GM18502 (cell line): ENCODE measurements around the gene TXNL4A.

Experiments used
- ATAC-seq: cut with Tn5 transposase; IDR thresholded peaks from one replicate; pipeline ENCODE4 v1.9.1; 2021; ENCODE audit warnings: mild to moderate bottlenecking; ENCODE audit not compliant: unreplicated experiment, poor library complexity

The TXNL4A gene

GRCh38 chr18:79950515-79951341 is 37.6 kb downstream of the TXNL4A start:
- peak; percentile 27 for ATAC-seq

DNA sequence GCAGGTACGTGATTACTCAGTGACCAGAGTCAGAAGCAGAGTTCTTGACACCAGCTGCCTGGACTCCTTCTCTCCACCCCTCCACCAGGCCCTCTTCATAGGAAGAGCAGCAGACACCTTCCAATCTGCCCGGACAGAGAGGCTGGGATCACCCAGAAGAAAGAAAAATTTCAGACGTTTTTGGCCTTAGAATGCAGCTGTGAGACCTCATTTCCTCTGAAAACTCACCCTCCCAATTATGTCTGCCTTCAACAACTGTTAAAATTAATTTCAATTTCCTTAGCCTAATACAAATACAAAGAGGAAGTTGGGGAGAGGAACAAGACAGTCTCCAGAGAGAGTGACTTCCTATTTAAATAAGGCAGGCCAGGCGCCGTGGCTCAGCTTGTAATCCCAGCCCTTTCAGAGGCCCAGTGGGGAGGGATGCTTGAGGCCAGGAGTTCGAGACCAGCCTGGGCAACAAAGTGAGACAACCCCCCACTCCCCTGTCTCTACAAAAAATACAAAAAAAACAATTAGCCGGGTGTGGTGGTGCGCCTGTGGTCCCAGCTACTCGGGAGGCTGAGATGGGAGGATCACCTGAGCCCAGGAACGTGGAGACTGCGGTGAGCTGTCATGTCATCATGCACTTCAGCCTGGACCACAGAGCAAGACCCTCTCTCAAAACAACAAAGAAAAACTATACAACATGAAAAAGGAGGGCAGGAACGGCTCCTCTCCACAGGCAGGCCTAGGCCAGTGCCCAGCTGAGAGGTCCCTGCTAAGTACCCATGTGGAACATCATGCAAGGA is 38.5 kb downstream of the TXNL4A start:
- ATAC-seq = no peak

DNA sequence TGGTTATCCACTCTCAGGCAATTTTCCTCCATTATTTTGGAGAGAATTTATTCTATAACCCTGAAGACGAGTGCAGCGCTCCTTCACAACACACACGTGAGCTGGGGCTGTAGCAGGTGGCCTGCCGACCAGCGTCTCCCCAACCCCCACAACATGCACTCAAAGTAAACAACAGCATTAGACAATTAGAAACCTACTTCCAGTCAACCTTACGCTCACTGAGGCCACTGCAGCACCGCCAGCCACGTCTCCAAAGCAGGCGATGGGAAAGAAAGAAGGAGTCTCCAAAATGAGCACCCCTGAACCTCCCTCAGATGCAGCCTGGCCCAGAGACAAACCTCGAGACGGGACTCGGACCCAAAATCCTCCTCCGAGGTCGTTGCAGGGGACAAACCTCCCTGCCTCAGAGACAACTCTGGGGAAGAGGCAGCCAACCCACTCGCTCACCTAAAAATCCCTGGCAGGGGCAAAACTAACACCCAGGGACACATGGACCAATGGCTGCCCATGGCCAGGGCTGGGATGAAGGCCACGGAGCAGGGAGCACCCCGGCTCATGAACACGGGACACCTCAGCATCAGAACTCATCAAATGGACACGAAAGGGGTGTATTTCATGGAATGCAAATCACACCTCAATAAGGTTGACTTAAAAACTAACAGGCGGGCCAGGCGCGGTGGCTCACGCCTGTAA is 39.5 kb downstream of the TXNL4A start:
- ATAC-seq = no peak

DNA sequence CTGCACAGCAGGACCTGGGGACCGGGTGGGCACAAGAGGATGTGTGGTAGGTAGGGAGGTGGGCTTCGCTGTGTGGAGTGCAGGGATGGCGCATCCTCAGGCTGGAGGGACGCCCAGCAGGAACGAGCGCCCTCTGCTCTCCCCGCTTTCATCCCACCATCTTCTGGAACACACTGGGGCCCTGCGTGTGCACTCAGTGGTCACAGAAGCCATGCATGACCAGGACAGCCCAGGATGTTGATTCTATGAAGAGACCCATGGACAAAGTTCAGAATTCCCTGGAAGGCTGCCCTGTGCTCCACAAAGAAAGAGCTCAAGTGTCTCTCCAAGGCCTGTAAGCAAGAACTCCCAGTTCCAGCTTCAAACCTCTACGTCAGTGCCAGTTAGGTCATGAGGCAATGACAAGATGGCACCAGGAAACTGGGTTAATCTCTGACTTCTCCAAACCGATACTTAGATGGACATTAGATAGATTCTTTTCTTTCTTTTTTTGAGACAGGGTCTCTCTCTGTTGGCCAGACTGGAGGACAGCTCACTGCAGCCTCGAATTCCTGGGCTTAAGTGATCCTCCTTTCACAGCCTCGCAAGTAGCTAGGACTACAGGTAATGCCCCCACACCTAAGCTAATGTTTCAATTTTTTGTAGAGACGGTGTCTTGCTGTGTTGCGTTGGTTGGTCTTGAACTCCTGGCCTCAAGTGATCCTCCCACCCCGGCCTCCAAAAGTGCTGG is 40.3 kb downstream of the TXNL4A start:
- ATAC-seq = no peak

DNA sequence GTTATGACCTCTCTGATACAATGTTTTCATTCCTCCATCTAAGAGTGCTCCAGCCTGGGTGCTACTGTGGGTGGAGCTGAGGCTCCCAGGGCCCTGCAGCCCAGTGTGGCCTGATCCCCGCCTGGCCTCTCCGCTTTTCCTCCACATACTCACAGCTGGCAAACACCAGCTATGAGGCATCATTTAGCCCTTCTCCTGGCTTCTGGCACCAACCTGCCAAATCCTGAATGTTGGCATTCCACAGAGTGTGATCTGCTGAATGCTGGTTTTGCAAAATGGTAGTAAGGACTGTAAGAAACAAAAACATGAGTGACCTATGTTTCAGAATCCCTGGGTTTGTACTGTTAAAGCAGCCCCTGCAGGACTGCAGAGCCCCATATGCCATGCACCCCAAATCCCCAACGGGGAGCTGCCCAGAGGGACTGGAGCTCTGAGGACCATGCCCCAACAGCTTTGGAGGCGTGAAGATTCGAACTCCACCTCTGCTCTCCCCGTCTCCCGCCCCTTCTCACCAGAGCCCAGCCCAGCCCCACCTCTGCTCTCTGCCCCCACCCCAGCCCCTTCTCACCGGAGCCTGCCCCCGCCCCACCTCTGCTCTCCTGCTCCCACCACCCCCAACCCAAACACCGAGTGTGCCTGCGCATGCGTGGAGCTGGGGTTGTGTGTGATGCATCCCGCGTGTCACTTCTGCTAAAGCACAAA is 41.2 kb downstream of the TXNL4A start:
- ATAC-seq = no peak

DNA sequence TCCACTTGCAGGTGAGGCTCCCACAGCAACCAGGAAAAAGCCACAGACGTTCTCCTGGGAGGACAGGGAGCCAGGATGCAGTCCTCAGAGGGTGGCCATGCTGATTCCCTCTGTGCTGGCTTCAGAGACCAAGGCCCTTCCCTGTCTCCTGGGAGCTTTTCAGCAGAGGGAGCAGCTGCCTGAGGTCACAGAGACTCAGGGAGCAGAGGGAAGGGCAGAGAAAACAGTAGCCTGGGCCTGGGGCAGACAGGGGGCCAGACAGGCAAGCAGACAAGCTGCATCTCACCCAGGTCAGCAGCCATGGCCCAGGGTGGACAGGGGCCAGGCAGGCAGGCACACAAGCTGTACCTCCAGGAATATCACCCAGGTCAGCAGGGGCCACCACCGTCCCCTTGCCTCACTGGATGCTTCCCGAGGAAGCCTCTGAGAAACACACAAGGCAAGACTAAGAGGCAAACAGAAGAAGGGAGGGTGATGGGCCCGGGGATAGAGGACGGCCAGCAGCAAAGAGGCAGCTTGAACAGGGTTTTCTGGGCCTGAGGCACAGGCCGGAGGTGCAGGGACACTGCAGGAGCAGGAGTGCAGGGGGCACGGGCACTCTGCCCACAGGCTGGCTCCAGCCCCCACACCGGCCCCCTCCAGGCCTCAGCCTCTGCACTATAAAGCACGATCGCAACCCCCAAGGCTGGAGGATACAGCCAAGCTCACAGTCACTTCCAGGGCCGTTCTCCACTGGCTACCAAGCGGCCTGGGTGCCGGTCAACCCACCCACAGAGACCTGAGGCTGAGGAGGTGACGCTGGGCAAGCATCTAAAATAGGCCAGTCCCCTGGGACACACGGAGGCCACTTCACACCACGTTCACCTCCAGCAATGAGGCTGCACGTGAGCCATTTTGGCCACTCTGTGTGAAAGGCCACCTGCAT is 43.0 kb downstream of the TXNL4A start:
- ATAC-seq = no peak

GRCh38 chr18:79944746-79945117 is 43.6 kb downstream of the TXNL4A start:
- ATAC-seq = peak; percentile 16

GRCh38 chr18:79944126-79944731 is 44.1 kb downstream of the TXNL4A start:
- ATAC-seq = peak; percentile 62

DNA sequence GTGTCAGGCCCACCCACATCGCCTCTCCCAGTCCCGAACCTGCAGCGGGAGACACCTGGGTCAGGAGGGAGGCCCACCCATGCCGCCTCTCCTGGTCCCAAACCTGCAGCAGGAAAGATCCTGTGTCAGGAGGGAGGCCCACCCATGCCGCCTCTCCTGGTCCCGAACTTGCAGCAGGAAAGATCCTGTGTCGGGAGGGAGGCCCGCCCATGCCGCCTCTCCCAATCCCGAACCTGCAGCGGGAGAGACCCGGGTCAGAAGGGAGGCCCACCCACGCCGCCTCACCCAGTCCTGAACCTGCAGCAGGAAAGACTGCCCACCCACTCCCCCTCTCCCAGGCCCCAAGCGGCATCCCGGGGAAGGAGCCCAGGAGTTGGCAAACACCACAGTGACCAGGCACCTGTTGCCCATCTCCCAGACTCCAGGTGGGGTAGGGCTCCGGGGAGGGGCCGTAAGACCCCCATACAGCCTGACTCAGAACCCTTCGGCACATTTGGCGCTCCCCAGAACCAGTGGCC is 44.7 kb downstream of the TXNL4A start:
- ATAC-seq = no peak

DNA sequence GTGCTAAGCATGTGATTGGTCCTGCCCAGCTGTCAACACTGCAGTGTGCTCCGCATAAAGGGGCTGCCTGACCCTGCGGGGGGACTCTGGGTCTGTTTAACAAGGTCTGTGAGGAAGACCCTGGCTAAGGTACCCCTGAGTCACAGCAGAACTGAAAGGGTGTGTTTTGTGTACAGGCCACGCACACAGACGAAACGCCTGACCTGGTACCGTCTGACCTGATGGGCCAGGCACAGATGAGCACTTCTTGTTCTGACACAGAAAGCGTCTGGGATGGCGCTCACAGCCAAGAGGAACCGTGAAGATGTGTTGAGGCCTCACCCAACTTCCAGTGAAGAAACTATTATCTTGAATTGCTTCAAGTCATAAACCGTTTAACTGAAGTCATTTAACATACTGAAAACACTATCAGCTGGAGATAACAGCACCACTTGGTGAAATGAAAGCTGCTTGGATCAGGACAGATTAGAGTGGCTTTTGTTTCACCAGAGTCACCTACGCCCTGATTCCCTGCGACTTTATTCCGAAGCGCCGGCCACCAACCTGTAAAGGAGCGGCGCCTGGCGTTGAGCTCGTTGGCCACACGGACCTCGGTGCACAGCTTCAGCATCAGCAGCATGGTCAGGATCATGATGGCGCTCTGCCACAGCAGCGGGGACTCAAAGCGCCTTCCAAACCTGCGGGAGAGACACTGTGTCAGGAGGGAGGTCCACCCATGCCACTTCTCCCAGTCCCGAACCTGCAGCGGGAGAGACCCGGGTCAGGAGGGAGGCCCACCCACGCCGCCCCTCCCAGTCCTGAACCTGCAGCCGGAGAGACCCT is 45.4 kb downstream of the TXNL4A start:
- ATAC-seq = no peak

- ATAC-seq = no peak
Observed at GRCh38 chr18:79942211-79942610, 46.2 kb downstream of the TXNL4A start.

- ATAC-seq = no peak
Observed at GRCh38 chr18:79941473-79942119, 46.8 kb downstream of the TXNL4A start.

DNA sequence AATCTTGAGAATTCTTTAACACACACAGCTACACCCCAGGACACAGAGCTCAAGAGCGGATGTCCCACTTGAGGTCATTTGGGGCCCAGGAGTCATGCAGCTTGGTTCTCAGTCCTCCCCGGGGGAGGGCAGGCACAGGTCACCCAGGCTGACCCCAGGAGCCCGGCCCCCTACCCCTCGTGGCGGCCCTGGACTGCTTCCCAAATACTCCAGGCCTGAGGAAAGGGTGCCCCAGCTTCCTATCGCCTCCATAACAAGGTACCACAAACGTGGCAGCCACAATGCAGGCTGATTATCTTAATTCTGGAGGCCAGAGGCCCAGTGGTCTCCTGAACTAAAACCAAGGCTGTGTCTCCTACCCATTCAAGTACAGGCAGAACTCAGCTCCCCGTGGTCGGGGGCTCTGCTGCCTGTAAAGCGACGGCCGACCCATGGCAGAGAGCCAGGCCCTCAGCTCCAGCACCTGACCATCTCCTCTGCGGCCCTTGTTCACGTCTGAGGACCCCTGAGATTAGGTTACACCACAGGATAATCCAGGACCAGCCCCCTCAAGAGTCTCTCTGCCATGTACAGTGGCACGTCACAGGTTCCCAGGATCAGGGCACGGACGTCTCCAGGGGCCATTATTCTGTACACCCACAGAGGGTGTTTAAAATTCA is 47.4 kb downstream of the TXNL4A start:
- no peak for ATAC-seq

- ATAC-seq = no peak
Observed at GRCh38 chr18:79940126-79940813, 48.1 kb downstream of the TXNL4A start.

- ATAC-seq = no peak
Observed at GRCh38 chr18:79939096-79939495, 49.3 kb downstream of the TXNL4A start.

- no peak for ATAC-seq
Observed at GRCh38 chr18:79938196-79938595, 50.2 kb downstream of the TXNL4A start.
